Right lobe of liver (tissue), 6 donors: Measurements from ENCODE around the gene SUGCT. TPM values are rescaled to one million over a fixed set of nuclear protein-coding genes. Genes with fewer than 3 reads are reported as not detected.

ENCODE experiments used
- ATAC-seq, 4 donors: fragments of 200-7000 bp; cut with Tn5 transposase; one replicate each; pipeline ENCODE4 v1.9.1; 2020; ENCODE audit warnings: mild to moderate bottlenecking in 4 of 4, moderate library complexity in 4 of 4
- DNase-seq, 3 donors: peaks; one replicate each; pipeline ENCODE4 v3.0.0-alpha.2; 2020
- H3K27ac ChIP-seq, 3 donors: fragments of 200-600 bp; one replicate each; pipeline ENCODE4 v1.8.0; 2022
- H3K27me3 ChIP-seq, 2 donors: fragments of 200-600 bp; one replicate each; pipeline ENCODE4 v1.8.0; 2022
- H3K36me3 ChIP-seq, 4 donors: fragments of 200-600 bp; sonication (generic) in 1 of 4; one replicate each; pipeline versions ENCODE4 v1.5.1 to v1.8.0; 2017 to 2022; ENCODE audit warnings: control low read depth in 1 of 4
- H3K4me1 ChIP-seq, 4 donors: fragments of 200-600 bp; sonication (generic) in 1 of 4; one replicate each; pipeline versions ENCODE4 v1.5.1 to v1.8.0; 2017 to 2022; ENCODE audit warnings: control low read depth in 1 of 4
- H3K4me3 ChIP-seq, 3 donors: fragments of 200-600 bp; one replicate each; pipeline ENCODE4 v1.8.0; 2022
- H3K9me3 ChIP-seq, 4 donors: fragments of 200-600 bp; sonication (generic) in 1 of 4; one replicate each; pipeline versions ENCODE4 v1.5.1 to v1.8.0; 2017 to 2022; ENCODE audit warnings: control low read depth in 1 of 4
- CTCF ChIP-seq, 4 donors: fragments of 200-600 bp in 3 of 4; fragments of 450-650 bp in 1 of 4; IDR thresholded peaks; one replicate each; pipeline versions ENCODE4 v1.5.1 to v1.8.0; 2016 to 2022; ENCODE audit warnings: antibody characterized with exemption in 4 of 4, mild to moderate bottlenecking in 2 of 4
- POLR2A ChIP-seq: fragments of 450-650 bp; IDR thresholded peaks from one replicate; pipeline ENCODE4 v1.6.1; 2017; ENCODE audit warnings: antibody characterized with exemption, mild to moderate bottlenecking
- WGBS: methylation state at CpG from one replicate; pipeline ENCODE4 v1.1.6; 2018; ENCODE audit warnings: low coverage, low lambda C conversion rate; ENCODE audit not compliant: insufficient coverage; ENCODE audit errors: missing lambda C conversion rate; 5-methylcytosine and 5-hydroxymethylcytosine counted together
- intact Hi-C, 2 donors: fragments of 100-400 bp; cut with DNase I; formaldehyde crosslinking; loops; one replicate each; pipeline versions ENCODE4 v1.11.2 to v1.14.1; 2022
- total RNA-seq, 6 experiments: library from RNA; depleted of rRNA in 2 of 6; stranded (reverse); fragments of >200 nt in 2 of 6; fragmentation: NEBNext Ultra II Directional in 3 of 6; extraction: Animal tissue kit (Norgen Biotek cat#: 25700) in 3 of 6; gene quantifications; one replicate each; pipeline versions ENCODE4 v1.1.0 to v1.2.4, GENCODE V29; 2016 to 2023
- donor health status: DM: no; HTN: yes; CAD: no.
- donor health status: DM: no; HTN: no; CAD: no.
- donor health status: DM: no; HTN: no; CAD: no.
- donor health status: DM: no; HTN: yes; CAD: no.
- donor health status: DM: no; HTN: yes; CAD: no.

SUGCT gene
- total RNA-seq, 6 experiments from 2014 or later, result 10.1 to 21.0 (median 14.2) TPM

GRCh38 chr7:40795607-40796006, 660.8 kb downstream of the SUGCT start:
- intact Hi-C loops, result no loop called here
- Histone ChIP-seq H3K27me3 (no peaks in the 10 kb centered on the region), H3K4me1 (no peaks in the 10 kb centered on the region), H3K27ac (no peak overlapping the region), H3K4me3 (no peak overlapping the region), H3K36me3 (no peaks in the 10 kb centered on the region), H3K9me3 (no peaks in the 10 kb centered on the region)
- DNase-seq (no peak), ATAC-seq (no peak)
- TF ChIP-seq POLR2A, result no peak
- no peak for TF ChIP-seq CTCF (IDR thresholded peaks at IDR 0.05)
- WGBS, result 55% methylated on average over 1 of the region's 1 CpG

- H3K36me3 ChIP-seq, result no peaks in the 10 kb centered on the region
- H3K4me1 ChIP-seq, result no peaks in the 10 kb centered on the region
- intact Hi-C loops, result no loop called here
- ATAC-seq, result no peak
- no peak overlapping the region for H3K4me3 ChIP-seq
- H3K27me3 ChIP-seq, result no peaks in the 10 kb centered on the region
- no peaks in the 10 kb centered on the region for H3K9me3 ChIP-seq
- whole genome bisulfite sequencing, result 64% methylated on average over 1 of the region's 1 CpG
- no peak overlapping the region for H3K27ac ChIP-seq
- no peak for DNase-seq
- TF ChIP-seq CTCF (IDR thresholded peaks at IDR 0.05), result no peak
- TF ChIP-seq POLR2A, result no peak
Observed at GRCh38 chr7:40796723-40797122, 661.9 kb downstream of the SUGCT start.

DNA sequence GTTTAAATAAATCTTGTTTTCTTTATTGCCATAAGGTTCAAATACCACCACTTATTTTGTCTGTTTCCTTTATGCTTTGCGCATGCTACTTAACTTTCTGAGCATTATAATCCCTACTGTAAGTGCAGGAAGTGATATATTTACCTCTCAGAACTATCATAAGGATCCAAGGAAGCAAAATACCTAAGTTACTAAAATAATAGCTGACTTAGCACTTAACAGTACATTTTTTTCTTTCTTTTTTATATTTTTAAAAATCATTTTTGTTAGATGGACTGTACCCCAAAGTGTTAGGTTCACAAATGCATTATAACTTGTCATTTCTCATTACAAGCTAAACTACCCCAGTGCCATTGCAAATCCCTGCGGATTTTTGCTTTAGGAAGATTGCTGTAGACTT, 663.8 kb downstream of the SUGCT start:
- intact Hi-C loops, result no loop called here
- TF ChIP-seq CTCF (IDR thresholded peaks at IDR 0.05) (no peak), POLR2A (no peak)
- no peak overlapping the region for H3K4me3 ChIP-seq
- no peaks in the 10 kb centered on the region for H3K27me3 ChIP-seq
- H3K4me1 ChIP-seq, result no peaks in the 10 kb centered on the region
- DNase-seq (no peak), ATAC-seq (no peak)
- WGBS, result 100% methylated on average over 2 of the region's 2 CpGs
- no peak overlapping the region for H3K27ac ChIP-seq
- H3K36me3 ChIP-seq, result no peaks in the 10 kb centered on the region
- no peaks in the 10 kb centered on the region for H3K9me3 ChIP-seq

GRCh38 chr7:40799493-40800403, 664.9 kb downstream of the SUGCT start:
- no peak for ATAC-seq
- Histone ChIP-seq H3K27me3 (no peaks in the 10 kb centered on the region), H3K27ac (no peak overlapping the region), H3K4me3 (no peak overlapping the region), H3K9me3 (no peaks in the 10 kb centered on the region), H3K4me1 (no peaks in the 10 kb centered on the region), H3K36me3 (no peaks in the 10 kb centered on the region)
- DNase-seq, result no peak
- intact Hi-C loops, result no loop called here
- no peak for TF ChIP-seq POLR2A
- no peak for TF ChIP-seq CTCF (IDR thresholded peaks at IDR 0.05)
- 69% methylated on average over 6 of the region's 8 CpGs for WGBS
